A549 (cell line): ENCODE results near the gene LAMA2. TPM values are rescaled to one million over a fixed set of nuclear protein-coding genes. Genes with fewer than 3 reads are reported as not detected.

Experiments used
- ATAC-seq, 2 experiments: fragments of 200-7000 bp in 1 of 2; fragments of >200 bp in 1 of 2; cut with Nextera tagmentation in 1 of 2; cut with Tn5 transposase in 1 of 2; 3 replicates each; pipeline versions ENCODE4 v1.8.0 to v1.9.1; 2018 to 2020; ENCODE audit warnings: mild to moderate bottlenecking in 1 of 2, moderate library complexity in 1 of 2
- CTCF ChIA-PET: fragments of 300-600 bp; sonication (Branson Sonifier 250); formaldehyde crosslinking; extraction: SDS; loops from one replicate; lab custom pipeline; 2021; ENCODE audit warnings: antibody characterized with exemption, inconsistent platforms; lab: Yijun Ruan, JAX
- POLR2A ChIA-PET: fragments of 350-600 bp; formaldehyde crosslinking; extraction: SDS; loops from one replicate; lab custom pipeline; 2021; ENCODE audit warnings: antibody characterized with exemption, inconsistent platforms; lab: Yijun Ruan, JAX
- DNase-seq, 2 experiments: peaks; one replicate each; pipeline versions ENCODE4 v3.0.0 to v3.0.0-alpha.2; 2011 to 2016; ENCODE audit warnings: low read depth in 1 of 2, low spot score in 1 of 2
- FAIRE-seq: peaks from 2 replicates; lab custom pipeline; 2011; peaks lifted over from hg19 to GRCh38; lab: Jason Lieb, UNC
- H3K27ac ChIP-seq, 2 experiments: fragments of >200 bp; sonication (Bioruptor Twin); formaldehyde crosslinking; 3 replicates each; pipeline ENCODE4 v1.5.1; 2016 to 2017
- H3K4me1 ChIP-seq: fragments of >200 bp; sonication (Bioruptor Twin); formaldehyde crosslinking; 3 replicates; pipeline ENCODE4 v1.6.1; 2016
- H3K4me2 ChIP-seq: fragments of >200 bp; sonication (Bioruptor Twin); formaldehyde crosslinking; 3 replicates; pipeline ENCODE4 v1.6.1; 2016
- H3K4me3 ChIP-seq: fragments of >200 bp; sonication (Bioruptor Twin); formaldehyde crosslinking; 3 replicates; pipeline ENCODE4 v1.5.1; 2016
- H3K9me3 ChIP-seq: fragments of >200 bp; sonication (Bioruptor Twin); formaldehyde crosslinking; 3 replicates; pipeline ENCODE4 v1.6.1; 2016
- BHLHE40 ChIP-seq: IDR thresholded peaks from 2 replicates; pipeline ENCODE4 v1.6.1; 2012; ENCODE audit warnings: low read depth, low read length, inconsistent platforms
- CEBPB ChIP-seq, 2 experiments: fragments of >200 bp in 1 of 2; sonication (Bioruptor Twin) in 1 of 2; formaldehyde crosslinking in 1 of 2; IDR thresholded peaks; 2 replicates each; pipeline ENCODE4 v1.6.1; 2012 to 2016
- CHD4 ChIP-seq: fragments of 200-600 bp; sonication (generic); IDR thresholded peaks from 2 replicates; pipeline ENCODE4 v1.6.1; 2016; ENCODE audit warnings: antibody characterized with exemption, mild to moderate bottlenecking, borderline replicate concordance
- EHF ChIP-seq: fragments of 250-450 bp; sonication (Bioruptor Pico); IDR thresholded peaks from 2 replicates; pipeline ENCODE4 v1.5.0; 2020; ENCODE audit warnings: mild to moderate bottlenecking
- ESRRA ChIP-seq: fragments of 150-350 bp; IDR thresholded peaks from 2 replicates; pipeline ENCODE4 v1.6.1; 2014; ENCODE audit warnings: mild to moderate bottlenecking, low read length, borderline replicate concordance
- FOSB ChIP-seq: fragments of 250-450 bp; sonication (Bioruptor Pico); IDR thresholded peaks from 2 replicates; pipeline ENCODE4 v1.5.0; 2020; ENCODE audit warnings: mild to moderate bottlenecking, moderate library complexity
- FOXS1 ChIP-seq: fragments of 250-450 bp; sonication (Bioruptor Pico); IDR thresholded peaks from 2 replicates; pipeline ENCODE4 v1.5.0; 2020; ENCODE audit warnings: mild to moderate bottlenecking, moderate library complexity
- GATA3 ChIP-seq: IDR thresholded peaks from 2 replicates; pipeline ENCODE4 v1.6.1; 2012; ENCODE audit warnings: borderline replicate concordance
- HDAC2 ChIP-seq: fragments of 200-600 bp; sonication (generic); IDR thresholded peaks from 2 replicates; pipeline ENCODE4 v1.6.1; 2016
- MAZ ChIP-seq: fragments of 150-350 bp; IDR thresholded peaks from 2 replicates; pipeline ENCODE4 v1.6.1; 2014; ENCODE audit warnings: antibody characterized with exemption, low read depth, low read length, borderline replicate concordance
- NFE2L2 ChIP-seq: fragments of 150-350 bp; conservative IDR thresholded peaks from 2 replicates; pipeline ENCODE4 v1.6.1; 2014; ENCODE audit warnings: low read length
- PHF8 ChIP-seq: fragments of 200-600 bp; sonication (generic); IDR thresholded peaks from 2 replicates; pipeline ENCODE4 v1.6.1; 2016; ENCODE audit warnings: low read depth, mild to moderate bottlenecking, antibody characterized with exemption, moderate library complexity, borderline replicate concordance
- POLR2AphosphoS2 ChIP-seq: conservative IDR thresholded peaks from 2 replicates; pipeline ENCODE4 v1.6.1; 2012; ENCODE audit warnings: low read length, improper control_type of control experiment, inconsistent platforms
- RAD21 ChIP-seq, 2 experiments: fragments of >200 bp in 1 of 2; sonication (Bioruptor Twin) in 1 of 2; formaldehyde crosslinking in 1 of 2; IDR thresholded peaks in 1 of 2; conservative IDR thresholded peaks in 1 of 2; 2 replicates in 1 of 2; 3 replicates in 1 of 2; pipeline ENCODE4 v1.6.1; 2012 to 2018; ENCODE audit warnings: inconsistent platforms in 1 of 2
- RARB ChIP-seq: fragments of 250-450 bp; sonication (Bioruptor Pico); IDR thresholded peaks from 2 replicates; pipeline ENCODE4 v1.8.0; 2021; ENCODE audit warnings: mild to moderate bottlenecking, moderate library complexity
- RNF2 ChIP-seq: fragments of 200-600 bp; sonication (generic); IDR thresholded peaks from 2 replicates; pipeline ENCODE4 v1.6.1; 2016; ENCODE audit warnings: low read depth, mild to moderate bottlenecking, antibody characterized with exemption, moderate library complexity, borderline replicate concordance
- TFCP2L1 ChIP-seq: fragments of 250-450 bp; sonication (Bioruptor Pico); IDR thresholded peaks from 2 replicates; pipeline ENCODE4 v1.5.0; 2021; ENCODE audit warnings: mild to moderate bottlenecking
- ZC3H11A ChIP-seq: fragments of 450-650 bp; IDR thresholded peaks from 2 replicates; pipeline ENCODE4 v1.6.1; 2014; ENCODE audit warnings: antibody characterized with exemption, mild to moderate bottlenecking
- ZFP36 ChIP-seq: fragments of 450-650 bp; IDR thresholded peaks from 2 replicates; pipeline ENCODE4 v1.6.1; 2014; ENCODE audit warnings: borderline replicate concordance; ENCODE audit not compliant: partially characterized antibody
- WGBS: methylation state at CpG from one replicate; pipeline ENCODE4 v1.1.6; 2017; ENCODE audit errors: missing lambda C conversion rate; 5-methylcytosine and 5-hydroxymethylcytosine counted together
- polyA plus RNA-seq, 4 experiments: library from polyadenylated mRNA; depleted of rRNA in 3 of 4; stranded (reverse); fragments of >200 nt; fragmentation: RNase III in 1 of 4; extraction: RNeasy Plus Mini Kit Qiagen cat#74134 plus additional on column Dnase treatment in 1 of 4; gene quantifications; 2 replicates in 3 of 4; 3 replicates in 1 of 4; pipeline ENCODE4 v1.2.3, GENCODE V29; 2011 to 2017
- TF ChIP-seq, protein P1 (sequence below): IDR thresholded peaks from 2 replicates; pipeline ENCODE4 v1.6.1; 2012; ENCODE audit warnings: low read depth, borderline replicate concordance
- TF ChIP-seq, protein P2 (sequence below): fragments of >200 bp; sonication (Bioruptor Twin); formaldehyde crosslinking; IDR thresholded peaks from 3 replicates; pipeline ENCODE4 v1.5.1; 2016
- TF ChIP-seq, protein P3 (sequence below): fragments of >200 bp; sonication (Bioruptor Twin); formaldehyde crosslinking; IDR thresholded peaks from 3 replicates; pipeline ENCODE4 v1.6.1; 2016
- TF ChIP-seq, protein P4 (sequence below): fragments of 450-650 bp; IDR thresholded peaks from 2 replicates; pipeline ENCODE4 v1.6.1; 2014; ENCODE audit warnings: antibody characterized with exemption

Gene LAMA2
- polyA plus RNA-seq, 2 of the 4 experiments (the other 2 are of a cell fraction), result 0.21 to 1.3 TPM

DNA sequence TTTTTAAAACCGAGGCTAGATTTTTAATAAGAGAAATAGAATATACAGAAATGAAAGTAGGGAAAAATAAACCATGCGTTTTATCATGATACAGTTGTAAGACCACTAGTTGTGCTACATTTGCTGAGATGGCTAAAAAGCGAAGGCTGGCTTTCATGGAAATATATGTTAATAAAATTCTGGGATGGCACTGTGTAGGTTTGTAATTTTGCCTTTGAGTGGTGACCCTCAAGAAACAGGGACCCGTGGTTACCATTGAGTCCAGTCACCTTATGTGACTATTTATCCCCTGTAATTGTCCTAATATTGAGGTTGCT lies 593.3 kb downstream of the LAMA2 start:
- ChIA-PET POLR2A (no interaction called here), CTCF (interaction anchor here (0.6 to 1.0 kb wide), 2 partner anchors 23 to 25 kb away, joined by 3 read pairs; no protein-coding TSS in a partner anchor)
- H3K4me1 ChIP-seq, result no peaks in the 10 kb centered on the region
- DNase-seq (no peak), ATAC-seq (no peak), FAIRE-seq (no peak)
- 63% methylated on average over 4 of the region's 4 CpGs for WGBS
- no peak overlapping the region for H3K27ac ChIP-seq
- TF ChIP-seq, protein P1, sequence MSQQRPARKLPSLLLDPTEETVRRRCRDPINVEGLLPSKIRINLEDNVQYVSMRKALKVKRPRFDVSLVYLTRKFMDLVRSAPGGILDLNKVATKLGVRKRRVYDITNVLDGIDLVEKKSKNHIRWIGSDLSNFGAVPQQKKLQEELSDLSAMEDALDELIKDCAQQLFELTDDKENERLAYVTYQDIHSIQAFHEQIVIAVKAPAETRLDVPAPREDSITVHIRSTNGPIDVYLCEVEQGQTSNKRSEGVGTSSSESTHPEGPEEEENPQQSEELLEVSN, result no peak
- TF ChIP-seq, protein P2, sequence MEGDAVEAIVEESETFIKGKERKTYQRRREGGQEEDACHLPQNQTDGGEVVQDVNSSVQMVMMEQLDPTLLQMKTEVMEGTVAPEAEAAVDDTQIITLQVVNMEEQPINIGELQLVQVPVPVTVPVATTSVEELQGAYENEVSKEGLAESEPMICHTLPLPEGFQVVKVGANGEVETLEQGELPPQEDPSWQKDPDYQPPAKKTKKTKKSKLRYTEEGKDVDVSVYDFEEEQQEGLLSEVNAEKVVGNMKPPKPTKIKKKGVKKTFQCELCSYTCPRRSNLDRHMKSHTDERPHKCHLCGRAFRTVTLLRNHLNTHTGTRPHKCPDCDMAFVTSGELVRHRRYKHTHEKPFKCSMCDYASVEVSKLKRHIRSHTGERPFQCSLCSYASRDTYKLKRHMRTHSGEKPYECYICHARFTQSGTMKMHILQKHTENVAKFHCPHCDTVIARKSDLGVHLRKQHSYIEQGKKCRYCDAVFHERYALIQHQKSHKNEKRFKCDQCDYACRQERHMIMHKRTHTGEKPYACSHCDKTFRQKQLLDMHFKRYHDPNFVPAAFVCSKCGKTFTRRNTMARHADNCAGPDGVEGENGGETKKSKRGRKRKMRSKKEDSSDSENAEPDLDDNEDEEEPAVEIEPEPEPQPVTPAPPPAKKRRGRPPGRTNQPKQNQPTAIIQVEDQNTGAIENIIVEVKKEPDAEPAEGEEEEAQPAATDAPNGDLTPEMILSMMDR, result no peak
- TF ChIP-seq HDAC2 (no peak), RAD21 (conservative IDR thresholded peaks at IDR 0.05 in 1 of 2, IDR thresholded peaks at IDR 0.05 in 1 of 2) (no peak), ZFP36 (no peak), MAZ (no peak)
- TF ChIP-seq, protein P3, sequence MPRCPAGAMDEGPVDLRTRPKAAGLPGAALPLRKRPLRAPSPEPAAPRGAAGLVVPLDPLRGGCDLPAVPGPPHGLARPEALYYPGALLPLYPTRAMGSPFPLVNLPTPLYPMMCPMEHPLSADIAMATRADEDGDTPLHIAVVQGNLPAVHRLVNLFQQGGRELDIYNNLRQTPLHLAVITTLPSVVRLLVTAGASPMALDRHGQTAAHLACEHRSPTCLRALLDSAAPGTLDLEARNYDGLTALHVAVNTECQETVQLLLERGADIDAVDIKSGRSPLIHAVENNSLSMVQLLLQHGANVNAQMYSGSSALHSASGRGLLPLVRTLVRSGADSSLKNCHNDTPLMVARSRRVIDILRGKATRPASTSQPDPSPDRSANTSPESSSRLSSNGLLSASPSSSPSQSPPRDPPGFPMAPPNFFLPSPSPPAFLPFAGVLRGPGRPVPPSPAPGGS, result no peak
- H3K9me3 ChIP-seq, result no peaks in the 10 kb centered on the region
- no peak overlapping the region for H3K4me3 ChIP-seq
- H3K4me2 ChIP-seq, result no peak overlapping the region

DNA sequence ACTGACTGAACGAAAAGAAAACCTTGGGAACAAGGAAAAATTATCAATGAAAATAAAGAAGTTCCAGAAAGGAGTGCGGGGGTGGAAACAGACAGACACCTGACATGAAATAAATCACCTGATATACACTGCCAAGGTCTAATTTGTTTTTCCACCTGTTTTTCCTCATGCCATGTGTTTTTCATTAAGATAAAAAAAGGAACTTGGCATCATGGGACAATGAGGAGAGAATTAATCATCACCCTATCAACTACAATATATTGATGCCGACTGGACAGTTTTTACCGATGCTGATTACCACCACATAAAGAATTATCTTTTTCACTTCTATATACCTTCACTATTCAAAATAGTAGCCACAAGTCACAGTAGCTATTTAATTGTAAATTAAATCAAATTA lies 593.9 kb downstream of the LAMA2 start:
- DNase-seq (no peak), FAIRE-seq (no peak), ATAC-seq (no peak)
- Histone ChIP-seq H3K4me1 (no peaks in the 10 kb centered on the region), H3K4me3 (no peak overlapping the region), H3K9me3 (no peaks in the 10 kb centered on the region), H3K4me2 (no peak overlapping the region), H3K27ac (no peak overlapping the region)
- WGBS, result 69% methylated on average over 4 of the region's 4 CpGs
- TF ChIP-seq TFCP2L1 (CRISPR knock-in tag) (no peak), RNF2 (no peak), EHF (CRISPR knock-in tag) (no peak), CEBPB (IDR thresholded peaks at IDR 0.05) (no peak), ESRRA (no peak), ZC3H11A (no peak), PHF8 (no peak), NFE2L2 (no peak), FOSB (CRISPR knock-in tag) (no peak), POLR2AphosphoS2 (no peak), BHLHE40 (no peak), GATA3 (no peak), RARB (no peak), FOXS1 (CRISPR knock-in tag) (no peak), CHD4 (no peak)
- TF ChIP-seq, protein P4, sequence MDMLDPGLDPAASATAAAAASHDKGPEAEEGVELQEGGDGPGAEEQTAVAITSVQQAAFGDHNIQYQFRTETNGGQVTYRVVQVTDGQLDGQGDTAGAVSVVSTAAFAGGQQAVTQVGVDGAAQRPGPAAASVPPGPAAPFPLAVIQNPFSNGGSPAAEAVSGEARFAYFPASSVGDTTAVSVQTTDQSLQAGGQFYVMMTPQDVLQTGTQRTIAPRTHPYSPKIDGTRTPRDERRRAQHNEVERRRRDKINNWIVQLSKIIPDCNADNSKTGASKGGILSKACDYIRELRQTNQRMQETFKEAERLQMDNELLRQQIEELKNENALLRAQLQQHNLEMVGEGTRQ, result no peak
- ChIA-PET POLR2A (no interaction called here), CTCF (interaction anchor here (0.6 kb wide), 1 partner anchor 22 kb away, joined by 3 read pairs; no protein-coding TSS in a partner anchor)
